ENCODE data around the gene NFXL1. TPM values are rescaled to one million over a fixed set of nuclear protein-coding genes. Genes with fewer than 3 reads are reported as not detected.

The NFXL1 gene
- polyA plus RNA-seq, 1 donor = 32.4 TPM

DNA sequence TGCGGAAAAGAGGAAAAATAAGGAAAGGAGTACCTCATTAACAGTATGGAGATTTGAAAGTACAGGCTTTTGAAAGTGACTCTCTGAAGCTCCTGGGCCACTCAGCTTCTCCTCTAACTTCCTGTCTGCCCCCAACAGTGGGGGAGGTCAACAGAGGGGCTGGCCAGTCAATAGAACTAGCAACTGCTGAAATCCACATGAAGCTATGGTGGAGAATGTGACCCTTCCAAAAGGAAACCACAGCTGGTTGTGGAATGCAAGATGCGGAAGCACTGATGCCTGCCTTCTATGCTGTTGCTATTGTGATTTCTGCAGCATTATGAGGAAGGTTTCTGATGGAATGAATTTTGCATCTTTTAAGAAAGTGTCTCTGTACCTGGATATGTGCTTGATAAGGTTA lies 78.9 kb downstream of the NFXL1 start:
- no peak for DNase-seq

DNA sequence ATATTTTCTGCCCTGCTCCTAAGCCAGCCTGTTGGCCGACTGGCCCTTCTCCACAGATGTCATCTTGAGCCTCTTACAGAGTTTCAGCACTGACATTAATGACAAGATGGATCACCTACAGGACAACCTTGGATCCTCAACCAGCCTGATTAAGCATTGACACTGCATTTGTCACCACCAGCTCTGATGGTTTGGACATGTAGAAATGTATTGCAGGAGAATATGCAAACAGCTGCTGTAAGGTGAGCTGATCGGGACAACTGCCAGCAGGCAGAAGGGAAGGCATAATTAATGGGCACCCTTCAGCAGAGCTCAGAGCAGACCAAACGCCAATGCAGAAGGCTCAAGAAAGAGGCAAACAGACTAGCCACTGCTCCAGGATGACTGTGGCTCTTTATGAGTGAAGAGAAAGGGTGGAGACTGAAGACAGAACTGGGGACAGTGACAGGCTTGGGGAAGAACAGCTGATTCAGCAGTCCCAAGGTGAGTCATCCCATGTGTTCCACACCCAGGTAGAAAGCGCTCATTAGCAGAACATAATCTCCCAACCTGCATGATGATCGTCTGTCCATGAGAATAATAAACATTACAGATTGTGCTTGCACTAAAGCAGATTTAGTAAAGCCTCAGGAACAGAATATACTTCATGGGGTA lies 83.2 kb downstream of the NFXL1 start:
- no peak for DNase-seq

DNA sequence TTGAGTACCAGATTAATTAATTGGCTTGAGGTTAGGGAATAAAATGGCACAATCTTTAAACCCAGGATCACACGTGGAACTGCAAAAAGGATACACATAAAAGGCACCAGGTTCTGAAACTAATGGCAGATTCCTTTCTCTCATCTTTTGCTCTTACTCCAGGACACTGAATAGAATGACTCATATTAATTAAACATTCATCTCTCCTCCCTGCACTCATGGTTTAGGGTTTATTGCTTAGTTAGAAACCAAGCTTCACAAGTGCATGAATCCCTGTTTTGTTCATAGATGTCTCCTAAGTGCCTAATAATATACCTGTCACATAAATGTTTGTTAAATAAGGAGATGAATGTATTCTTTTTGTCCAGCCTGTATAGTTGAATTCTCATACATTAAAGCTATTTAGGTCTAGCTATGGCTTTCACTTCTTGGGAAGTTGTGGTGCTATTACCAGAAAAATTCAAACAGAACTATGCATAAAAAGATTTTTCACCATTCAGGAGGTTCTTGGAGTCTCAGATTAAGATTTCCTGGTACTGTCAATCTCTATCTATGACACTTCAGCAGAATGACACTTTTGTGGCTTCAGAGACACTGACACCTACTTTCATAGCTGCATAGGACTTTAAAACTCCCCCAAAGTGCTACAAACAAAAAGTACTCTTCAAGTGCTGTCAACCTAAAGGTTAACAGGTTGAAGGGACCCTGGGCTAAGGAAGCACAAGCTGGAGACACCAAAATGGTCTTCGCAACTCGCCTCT lies 83.9 kb downstream of the NFXL1 start:
- DNase-seq = no peak

DNA sequence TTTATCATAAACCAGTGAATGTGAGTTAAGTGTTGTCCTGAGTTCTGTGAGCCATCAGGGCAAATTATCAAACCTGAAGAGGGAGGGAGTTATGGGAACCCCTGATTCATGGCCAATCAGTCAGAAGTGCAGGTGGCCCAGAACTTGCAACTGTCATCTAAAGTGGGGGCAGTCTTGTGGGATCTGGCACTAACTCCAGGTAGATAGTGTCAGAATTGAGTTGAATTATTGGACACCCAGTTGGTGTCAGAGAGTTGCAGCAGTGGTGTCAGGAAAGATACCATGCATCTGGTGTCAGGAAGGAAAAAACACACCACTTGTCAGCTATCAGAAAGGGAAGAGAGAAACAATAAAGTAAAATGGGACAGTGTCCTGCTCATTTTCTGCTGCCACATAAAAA lies 84.9 kb downstream of the NFXL1 start:
- no peak for DNase-seq

DNA sequence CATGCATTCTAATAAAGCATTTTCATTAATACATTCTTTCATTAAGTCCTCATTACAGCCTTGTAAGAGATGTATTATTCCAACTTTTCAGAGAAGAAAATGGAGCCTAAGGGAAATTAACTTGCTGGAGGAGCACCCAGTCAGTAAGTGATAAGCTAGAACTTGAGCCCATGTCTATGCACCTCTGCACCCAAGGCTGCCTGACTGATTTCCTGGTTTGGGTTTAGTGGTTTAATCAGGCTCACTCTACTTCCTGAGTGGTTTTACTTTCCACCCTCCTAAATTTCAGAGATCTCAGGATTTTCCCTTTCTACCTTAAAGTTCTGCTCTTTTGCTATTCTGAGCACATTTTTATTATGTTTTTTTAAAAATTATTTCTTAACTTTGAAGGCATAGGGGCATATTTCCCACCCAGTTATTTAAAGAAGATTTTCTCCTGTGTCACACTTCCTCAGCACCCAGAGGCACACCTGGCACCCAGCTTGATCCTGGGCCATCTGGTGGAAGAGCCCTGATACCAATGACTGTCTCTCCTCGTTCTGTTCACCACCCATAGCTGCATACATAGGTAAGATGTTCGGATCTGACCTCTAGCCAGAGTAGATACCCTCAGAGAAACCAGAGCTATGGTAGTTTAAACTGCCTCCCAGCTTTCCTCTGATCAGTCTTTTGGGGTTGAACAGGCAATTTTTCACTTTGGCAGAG lies 86.9 kb downstream of the NFXL1 start:
- DNase-seq = no peak

DNA sequence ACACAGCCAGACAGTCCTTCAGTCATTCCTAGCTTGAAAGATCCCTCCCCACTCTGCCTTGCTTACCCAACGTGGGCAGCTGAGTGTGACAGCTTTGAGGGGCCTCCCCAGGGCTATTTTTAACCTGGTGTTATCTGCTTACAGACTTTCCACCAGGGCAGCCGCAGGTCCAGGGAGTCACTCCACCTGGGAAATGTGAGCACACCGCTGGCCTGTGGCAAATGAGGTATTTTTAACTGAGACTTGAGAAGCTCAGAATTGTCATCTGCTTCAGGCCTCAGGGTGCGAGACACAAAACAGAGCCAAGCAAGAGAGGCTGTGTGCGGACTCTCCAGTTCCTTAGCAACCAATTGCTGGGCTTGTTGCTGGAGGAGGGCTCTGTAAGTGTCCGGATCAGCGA lies 89.5 kb downstream of the NFXL1 start:
- DNase-seq = peak; percentile 78

DNA sequence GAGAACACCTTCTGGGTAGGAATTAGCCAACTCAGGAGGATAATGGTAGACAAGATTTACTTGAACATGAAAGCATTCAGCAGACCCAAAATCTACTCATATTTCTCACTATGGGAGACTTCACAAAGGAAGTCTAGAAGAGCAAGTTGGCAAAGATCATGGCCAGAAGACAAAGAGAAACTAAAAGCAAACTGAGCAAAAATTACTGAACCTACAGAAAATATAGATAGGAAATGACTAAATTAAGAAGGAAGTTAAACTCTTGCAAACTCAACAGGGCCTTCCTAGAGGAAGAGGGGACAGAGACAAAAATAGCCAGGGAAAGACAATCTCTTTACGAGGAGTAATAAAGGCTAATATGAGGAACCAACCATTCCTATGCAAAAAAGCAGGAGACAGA lies 95.2 kb downstream of the NFXL1 start:
- DNase-seq = no peak

DNA sequence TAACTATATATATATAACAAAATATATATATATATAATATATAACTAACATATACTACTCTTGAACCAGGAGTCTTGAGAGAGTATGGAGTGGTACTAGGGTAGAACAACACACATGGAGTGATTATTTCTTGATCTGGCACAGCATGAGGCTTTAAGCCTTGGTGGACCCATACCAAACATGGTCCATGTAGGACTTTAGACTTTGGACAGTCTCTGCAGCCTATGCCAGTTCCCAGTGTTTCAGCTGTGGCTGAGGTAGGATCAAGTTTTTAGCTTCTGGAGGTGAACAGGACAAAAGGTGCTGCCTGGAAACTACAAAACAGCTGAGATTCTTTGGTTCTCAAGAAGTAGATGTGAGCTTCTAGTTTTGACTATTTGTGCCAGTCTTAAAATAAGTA lies 97.1 kb downstream of the NFXL1 start:
- no peak for DNase-seq

DNA sequence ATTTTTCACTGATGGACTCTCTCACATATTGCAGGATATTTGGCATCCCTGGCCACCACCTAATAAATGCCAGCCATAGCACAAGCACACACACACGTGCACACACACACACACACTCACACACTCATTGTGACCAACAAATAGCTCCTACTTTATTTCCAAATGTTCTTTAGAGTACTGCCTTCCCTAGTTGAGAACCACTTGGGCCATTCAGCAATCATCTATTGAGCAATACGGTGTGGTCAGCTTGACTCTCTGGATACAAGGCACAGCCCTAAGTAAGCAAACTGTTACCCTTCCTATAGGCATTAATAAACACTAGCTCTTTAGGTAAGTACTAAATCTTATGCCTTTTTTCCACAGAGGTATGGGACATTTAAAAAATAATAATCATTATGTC lies 97.6 kb downstream of the NFXL1 start:
- DNase-seq = no peak

DNA sequence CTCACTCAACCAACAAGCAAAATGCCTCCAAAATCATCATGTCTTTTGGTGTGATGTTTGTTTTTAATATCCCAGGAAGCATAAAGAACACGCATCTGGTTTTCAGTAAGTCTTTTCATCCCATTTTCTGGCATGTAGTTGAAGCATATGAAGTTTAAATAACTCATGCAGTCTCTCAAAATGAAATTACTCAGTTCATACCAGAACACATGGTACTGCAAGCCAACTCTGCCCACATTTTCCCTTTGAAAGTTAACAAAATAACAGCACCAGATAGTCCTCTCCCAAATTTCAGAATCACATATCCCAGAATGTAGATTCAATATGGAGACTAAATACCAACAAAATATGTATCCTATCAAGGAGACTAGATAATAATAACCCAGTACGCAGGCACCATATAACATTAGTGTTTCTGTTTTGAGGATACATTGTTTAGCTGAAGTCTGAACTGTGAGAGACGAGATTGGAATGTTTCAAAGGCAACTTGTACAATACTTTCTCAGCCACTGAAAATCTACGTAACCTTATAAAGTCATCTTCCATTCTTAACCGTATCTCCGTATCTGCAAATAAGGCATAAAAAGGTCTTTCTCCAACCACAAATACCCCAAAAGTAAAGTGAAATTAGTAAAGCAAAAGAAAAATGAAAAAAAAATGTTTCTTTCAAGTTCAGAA lies 99.6 kb downstream of the NFXL1 start:
- no peak for DNase-seq

DNA sequence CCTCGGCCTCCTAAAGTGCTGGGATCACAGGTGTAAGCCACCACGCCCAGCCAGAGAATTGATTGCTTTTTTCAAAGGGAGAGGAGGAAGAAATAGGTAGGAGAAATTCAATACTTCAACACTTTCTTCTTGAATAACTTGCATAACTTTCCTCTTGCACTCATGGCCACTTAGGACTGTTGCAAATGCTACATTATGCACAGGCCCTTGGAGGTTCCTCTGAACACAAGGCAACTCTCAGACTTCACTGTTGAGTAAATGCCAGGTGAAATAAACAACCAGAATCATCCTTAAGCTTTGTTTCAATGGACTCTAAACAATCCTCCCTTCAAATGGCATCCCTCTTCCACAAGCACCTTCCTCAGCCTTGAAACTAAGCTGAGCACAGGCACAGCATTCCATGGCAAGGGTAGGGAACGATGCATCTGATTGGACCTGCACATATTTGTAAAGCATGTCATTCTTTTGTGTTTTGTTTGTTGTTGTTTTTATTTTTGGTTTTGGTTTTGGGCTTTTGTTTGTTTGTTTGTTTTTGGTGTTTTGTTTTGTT lies 104.7 kb downstream of the NFXL1 start:
- no peak for DNase-seq

DNA sequence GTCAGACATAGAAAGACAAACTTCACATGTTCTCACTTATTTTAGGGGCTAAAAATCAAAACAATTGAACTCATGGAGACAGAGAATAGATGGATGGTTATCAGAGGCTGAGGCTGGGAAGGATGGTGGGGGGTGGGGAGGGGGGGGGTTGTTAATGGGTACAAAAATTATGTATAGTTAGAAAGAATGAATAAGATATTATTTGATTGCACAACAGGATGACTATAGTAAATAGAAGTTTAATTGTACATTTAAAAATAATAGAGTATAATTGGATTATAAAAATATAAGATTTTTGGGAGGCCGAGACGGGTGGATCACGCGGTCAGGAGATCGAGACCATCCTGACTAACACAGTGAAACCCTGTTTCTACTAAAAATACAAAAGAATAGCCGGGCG lies 109.8 kb downstream of the NFXL1 start:
- DNase-seq = no peak

DNA sequence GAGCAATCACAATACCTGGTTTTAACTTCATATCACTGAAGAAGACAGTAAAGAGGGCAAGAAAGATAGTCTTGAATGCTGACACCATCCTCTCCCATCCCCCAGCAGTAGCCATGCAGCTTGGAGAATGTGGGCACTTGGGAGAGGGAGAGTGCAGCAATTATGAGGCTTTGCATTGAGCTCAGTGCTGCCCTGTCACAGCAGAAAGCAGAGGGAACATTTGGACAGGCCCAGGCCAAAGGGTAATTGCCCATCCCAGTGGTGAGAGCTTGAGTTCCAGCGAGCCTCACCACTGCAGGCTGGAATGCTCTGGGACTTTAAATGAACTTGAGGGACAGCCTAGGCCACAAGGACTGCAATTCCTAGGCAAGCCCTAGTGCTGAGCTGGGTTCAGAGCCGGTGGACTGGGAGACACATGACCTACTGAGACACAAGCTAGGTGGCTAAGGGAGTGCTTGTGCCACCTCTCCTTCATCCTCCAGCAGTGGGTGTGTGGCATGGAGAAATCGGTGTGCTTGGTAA lies 112.8 kb downstream of the NFXL1 start:
- DNase-seq = no peak

DNA sequence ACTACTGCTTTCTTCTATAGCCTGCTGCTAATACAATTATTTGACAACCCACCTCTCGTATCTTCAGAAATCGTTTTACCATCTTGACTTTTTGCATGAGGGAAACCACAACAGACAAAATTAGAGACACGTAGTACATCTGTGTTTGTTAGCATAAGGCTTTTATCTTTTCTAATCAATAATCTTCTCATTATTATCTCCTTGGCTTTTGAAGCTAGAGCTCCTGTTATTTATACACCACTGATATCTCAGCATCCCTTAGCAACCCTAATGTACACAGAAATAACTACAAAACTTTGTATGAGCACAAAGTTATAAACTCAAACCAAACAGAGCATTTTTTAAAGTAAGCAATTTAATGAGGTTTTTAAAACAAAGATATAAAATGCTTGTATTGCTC lies 116.2 kb downstream of the NFXL1 start:
- DNase-seq = no peak

Other genes starting within 250 kb of the NFXL1 start
- 6.2 TPM for gene CORIN, start 76.5 kb downstream of the NFXL1 start, polyA plus RNA-seq (ENCODE audit: insufficient read length)
- 4.7 TPM for gene CNGA1, start 102.1 kb upstream of the NFXL1 start, polyA plus RNA-seq (ENCODE audit: insufficient read length)
- gene NIPAL1, start 102.2 kb upstream of the NFXL1 start, polyA plus RNA-seq (ENCODE audit: insufficient read length) = 11.0 TPM
- 3.7 TPM for gene TXK, start 219.7 kb upstream of the NFXL1 start, polyA plus RNA-seq (ENCODE audit: insufficient read length)